Smooth muscle cell of the brain vasculature (primary cell): ENCODE results near the gene CWC22.
A peak's percentile ranks its signal among the peaks of the same experiment; 100 is the strongest.
"Not testable (repeated sequence)": the region's sequence is repeated elsewhere in the genome, so short reads cannot be mapped to it uniquely, and the experiment has no call there.

Experiments
- DNase-seq: peaks from one replicate; pipeline ENCODE4 v3.0.0-alpha.2; 2012; ENCODE audit warnings: low read depth, low spot score

The CWC22 gene

GRCh38 chr2:180006781-180007579 is at the start of gene CWC22:
TSS of gene CWC22 (minus strand) at chr2:180007297. CDS start at chr2:179993341, 13,956 bp downstream.
- DNase-seq: peak; percentile 80

- DNase-seq: no peak
These were observed 49.4 kb upstream of the CWC22 start for GRCh38 chr2:180056367-180057118.

GRCh38 chr2:180054576-180054975 is 47.5 kb upstream of the CWC22 start:
- not testable (repeated sequence) for DNase-seq

GRCh38 chr2:180050246-180050645 is 43.1 kb upstream of the CWC22 start:
- no peak for DNase-seq

GRCh38 chr2:180048251-180048650 is 41.2 kb upstream of the CWC22 start:
- peak; percentile 21 for DNase-seq

- DNase-seq: no peak
These were observed 39.7 kb upstream of the CWC22 start for GRCh38 chr2:180046776-180047175.

GRCh38 chr2:180046202-180046601 is 39.1 kb upstream of the CWC22 start:
- DNase-seq: no peak

GRCh38 chr2:180040146-180040925 is 33.2 kb upstream of the CWC22 start:
- DNase-seq: peak; percentile 70

- DNase-seq: no peak
These were observed 31.9 kb upstream of the CWC22 start for GRCh38 chr2:180038997-180039396.

- DNase-seq: peak; percentile 94
These were observed 27.1 kb upstream of the CWC22 start for GRCh38 chr2:180033993-180034894.

GRCh38 chr2:180029575-180029974 is 22.5 kb upstream of the CWC22 start:
- no peak for DNase-seq

GRCh38 chr2:180021850-180022249 is 14.8 kb upstream of the CWC22 start:
- no peak for DNase-seq

GRCh38 chr2:180017784-180018183 is 10.7 kb upstream of the CWC22 start:
- peak; percentile 73 for DNase-seq

- no peak for DNase-seq
These were observed 9.8 kb upstream of the CWC22 start for GRCh38 chr2:180016937-180017336.

GRCh38 chr2:180015951-180016709 is 9.0 kb upstream of the CWC22 start:
- DNase-seq: no peak

- no peak for DNase-seq
These were observed 5.4 kb upstream of the CWC22 start for GRCh38 chr2:180012523-180012922.

GRCh38 chr2:180010701-180011100 is 3.6 kb upstream of the CWC22 start:
- DNase-seq: no peak

GRCh38 chr2:180006231-180006630 is 866 bp downstream of the CWC22 start:
- DNase-seq: no peak

- not testable (repeated sequence) for DNase-seq
These were observed 1.6 kb downstream of the CWC22 start for GRCh38 chr2:180005465-180005864.

GRCh38 chr2:180004731-180005130 is 2.4 kb downstream of the CWC22 start:
- no peak for DNase-seq
